Stomach (tissue), 19 donors: ENCODE results near the gene PLSCR2. TPM values are rescaled to one million over a fixed set of nuclear protein-coding genes. Genes with fewer than 3 reads are reported as not detected.

ENCODE experiments used
- DNase-seq, 2 donors: peaks; one replicate each; pipeline versions ENCODE4 v3.0.0 to v3.0.0-alpha.2; 2013 to 2019
- H3K27ac ChIP-seq, 5 donors: fragments of 200-600 bp in 4 of 5; sonication (generic) in 4 of 5; one replicate each; pipeline ENCODE4 v1.5.1; 2013 to 2019; ENCODE audit warnings: mild to moderate bottlenecking in 1 of 5, moderate library complexity in 1 of 5
- H3K27me3 ChIP-seq, 3 donors: fragments of 200-600 bp; sonication (generic); one replicate each; pipeline ENCODE4 v1.5.1; 2017 to 2019; ENCODE audit warnings: mixed run types in 1 of 3
- H3K36me3 ChIP-seq, 4 donors: fragments of 200-600 bp; sonication (generic); 1 replicate in 3 of 4; 2 replicates in 1 of 4; pipeline ENCODE4 v1.5.1; 2016 to 2019
- H3K4me1 ChIP-seq, 4 donors: fragments of 200-600 bp; sonication (generic); one replicate each; pipeline ENCODE4 v1.5.1; 2016 to 2019
- H3K4me3 ChIP-seq, 4 donors: fragments of 200-600 bp; sonication (generic) in 3 of 4; one replicate each; pipeline ENCODE4 v1.5.1; 2016 to 2019; ENCODE audit warnings: mild to moderate bottlenecking in 1 of 4
- H3K9me3 ChIP-seq, 4 donors: fragments of 200-600 bp; sonication (generic); one replicate each; pipeline ENCODE4 v1.5.1; 2016 to 2019
- CTCF ChIP-seq, 7 experiments: fragments of 450-650 bp in 4 of 7; fragments of 200-600 bp in 3 of 7; sonication (generic) in 3 of 7; IDR thresholded peaks; one replicate each; pipeline ENCODE4 v1.5.1; 2016 to 2019; ENCODE audit warnings: antibody characterized with exemption in 7 of 7, control low read depth in 2 of 7, mild to moderate bottlenecking in 1 of 7
- EP300 ChIP-seq: sonication (generic); formaldehyde crosslinking; IDR thresholded peaks from one replicate; pipeline ENCODE4 v1.6.1; 2017; ENCODE audit warnings: antibody characterized with exemption
- POLR2A ChIP-seq, 4 donors: fragments of 450-650 bp; IDR thresholded peaks; one replicate each; pipeline ENCODE4 v1.6.1; 2016; ENCODE audit warnings: antibody characterized with exemption in 4 of 4, control low read depth in 2 of 4, mild to moderate bottlenecking in 1 of 4, moderate library complexity in 1 of 4
- POLR2AphosphoS5 ChIP-seq, 3 donors: sonication (generic); formaldehyde crosslinking; IDR thresholded peaks; one replicate each; pipeline ENCODE4 v1.6.1; 2016; ENCODE audit warnings: antibody characterized with exemption in 3 of 3
- WGBS, 5 donors: extraction: QIAGEN DNeasy Blood & Tissue Kit in 3 of 5; methylation state at CpG; one replicate each; pipeline versions ENCODE4 v1.1.5 to v1.1.7; 2013 to 2018; 5-methylcytosine and 5-hydroxymethylcytosine counted together
- intact Hi-C: fragments of 100-400 bp; cut with DNase I; formaldehyde crosslinking; loops from one replicate; pipeline ENCODE4 v1.15.1; 2023; ENCODE audit warnings: low total_unique reads
- long read RNA-seq, 10 donors: transcript quantifications; one replicate each; lab custom pipeline, GENCODE V29; 2026
- polyA plus RNA-seq, 3 donors: library from polyadenylated mRNA; stranded (reverse); fragments of 200-250 nt; gene quantifications; one replicate each; pipeline ENCODE4 v1.2.3, GENCODE V29; 2013
- total RNA-seq, 5 donors: library from RNA; depleted of rRNA; stranded (reverse); fragments of >200 nt; gene quantifications; one replicate each; pipeline versions ENCODE4 v1.1.0 to v1.2.3, GENCODE V29; 2014 to 2016
- donor health status: healthy with polysubstance abuse.
- donor health status: Bipolar disorder and iron deficiency.
- donor health status: healthy.

Gene PLSCR2
- under 1 TPM in 1 of 5 donors, not detected in 4; 0.73 TPM for total RNA-seq
- under 1 TPM in 1 of 3 donors, not detected in 2; 0.20 TPM for polyA plus RNA-seq
- long read RNA-seq, donor 1: 0 reads
- long read RNA-seq, donor 2: 0 reads
- long read RNA-seq, donor 3: 0 reads
- long read RNA-seq, donor 4: 0 reads
- long read RNA-seq, donor 5: 0 reads
- long read RNA-seq, donor 6: 0 reads
- long read RNA-seq, donor 7: 0 reads
- long read RNA-seq, donor 8: 0 reads
- long read RNA-seq, donor 9: 0 reads
- long read RNA-seq, donor 10: 0 reads

GRCh38 chr3:146469150-146470017, at the start of gene PLSCR2:
TSS of gene PLSCR2 (minus strand) at chr3:146469561. CDS start at chr3:146459904, 9,657 bp downstream.
- H3K27ac ChIP-seq: peak within 1 kb of the TSS; percentile 86 to 94 (median 89)
- DNase-seq: peak; percentile 84 to 94
- 5 to 13% (median 9%) methylated on average over 14 to 51 of the region's 51 CpGs for WGBS, 5 donors
- intact Hi-C loops: no loop called here
- H3K4me3 ChIP-seq: peak within 1 kb of the TSS; percentile 62 to 69 (median 66)
- no peaks in the 10 kb centered on the region for H3K9me3 ChIP-seq
- H3K36me3 ChIP-seq: no peaks in the 10 kb centered on the region
- H3K4me1 ChIP-seq: peaks cover 0 to 35% (median 15%) of the 10 kb centered on the region in 4 donors
- TF ChIP-seq POLR2A (IDR thresholded peaks at IDR 0.05) (peak in 1 of 4 donors; percentile 67), CTCF (IDR thresholded peaks at IDR 0.05) (no peak), EP300 (no peak), POLR2AphosphoS5 (IDR thresholded peaks at IDR 0.05) (peak; percentile 30 to 82 (median 79))
- H3K27me3 ChIP-seq: no peaks in the 10 kb centered on the region

- H3K4me3 ChIP-seq: no peak overlapping the region
- TF ChIP-seq POLR2AphosphoS5 (IDR thresholded peaks at IDR 0.05): peak in 2 of 3 donors; percentile 43 to 75
- TF ChIP-seq POLR2A (IDR thresholded peaks at IDR 0.05): no peak
- TF ChIP-seq EP300: no peak
- TF ChIP-seq CTCF (IDR thresholded peaks at IDR 0.05): no peak
- WGBS, 5 donors: 44 to 58% (median 46%) methylated on average over 4 of the region's 4 CpGs
- H3K36me3 ChIP-seq: peaks cover 7 to 76% (median 47%) of the 10 kb centered on the region in 4 donors
- peak in 1 of 2 donors; percentile 61 for DNase-seq
- intact Hi-C loops: no loop called here
- H3K27ac ChIP-seq: peak overlapping the region in 4 of 5 donors; percentile 3 to 56 (median 44)
- H3K4me1 ChIP-seq: peaks cover 0 to 33% (median 22%) of the 10 kb centered on the region in 4 donors
- H3K9me3 ChIP-seq: no peaks in the 10 kb centered on the region
- H3K27me3 ChIP-seq: no peaks in the 10 kb centered on the region
Measured at GRCh38 chr3:146517684-146518435, 48.5 kb upstream of the PLSCR2 start.

GRCh38 chr3:146513386-146514051, 44.2 kb upstream of the PLSCR2 start:
- H3K4me1 ChIP-seq: peaks cover 6 to 50% (median 25%) of the 10 kb centered on the region in 4 donors
- intact Hi-C loops: no loop called here
- no peak overlapping the region for H3K4me3 ChIP-seq
- no peaks in the 10 kb centered on the region for H3K9me3 ChIP-seq
- WGBS, 5 donors: 80 to 89% (median 86%) methylated on average over 2 of the region's 2 CpGs
- no peak for DNase-seq
- peaks cover 4 to 44% (median 22%) of the 10 kb centered on the region in 4 donors for H3K36me3 ChIP-seq
- peak overlapping the region in 2 of 5 donors; percentile 1 to 15 for H3K27ac ChIP-seq
- H3K27me3 ChIP-seq: no peaks in the 10 kb centered on the region
- TF ChIP-seq POLR2AphosphoS5 (IDR thresholded peaks at IDR 0.05): peak in 1 of 3 donors; percentile 8
- no peak for TF ChIP-seq POLR2A (IDR thresholded peaks at IDR 0.05)
- TF ChIP-seq EP300: no peak
- TF ChIP-seq CTCF (IDR thresholded peaks at IDR 0.05): no peak
